Lower leg skin (tissue), 3 donors: ENCODE measurements around the gene CACNA1D.

Source experiments
- CTCF ChIP-seq, 3 donors: fragments of 450-650 bp; IDR thresholded peaks; one replicate each; pipeline ENCODE4 v1.5.1; 2016; ENCODE audit warnings: antibody characterized with exemption in 3 of 3, mild to moderate bottlenecking in 3 of 3, moderate library complexity in 2 of 3
- POLR2A ChIP-seq, 2 donors: fragments of 450-650 bp; IDR thresholded peaks; one replicate each; pipeline ENCODE4 v1.6.1; 2016 to 2017; ENCODE audit warnings: antibody characterized with exemption in 2 of 2, mild to moderate bottlenecking in 1 of 2, moderate library complexity in 1 of 2

- TF ChIP-seq CTCF (IDR thresholded peaks at IDR 0.05) (no peak), POLR2A (IDR thresholded peaks at IDR 0.05) (no peak)
These were observed 24.1 kb downstream of the CACNA1D start for GRCh38 chr3:53518495-53518981.
